GM21786 (cell line): ENCODE data around the gene PGP.

Experiments
- ATAC-seq: cut with Tn5 transposase; IDR thresholded peaks from one replicate; pipeline ENCODE4 v1.9.1; 2021; ENCODE audit not compliant: unreplicated experiment

PGP gene

GRCh38 chr16:2200313-2200712 is 14.3 kb downstream of the PGP start:
- no peak for ATAC-seq

GRCh38 chr16:2199621-2200139 is 15.0 kb downstream of the PGP start:
- no peak for ATAC-seq

- no peak for ATAC-seq
Measured at GRCh38 chr16:2199095-2199494, 15.5 kb downstream of the PGP start.

GRCh38 chr16:2198283-2198682 is 16.4 kb downstream of the PGP start:
- no peak for ATAC-seq

- no peak for ATAC-seq
Measured at GRCh38 chr16:2197765-2198164, 16.9 kb downstream of the PGP start.

GRCh38 chr16:2196981-2197511 is 17.6 kb downstream of the PGP start:
- ATAC-seq: no peak

- no peak for ATAC-seq
Measured at GRCh38 chr16:2196162-2196980, 18.3 kb downstream of the PGP start, which contains the start of gene CASKIN1. CASKIN1 (minus strand) TSS chr16:2196605; CDS start chr16:2196432, 173 bp downstream.

- ATAC-seq: no peak
Measured at GRCh38 chr16:2195322-2196161, 19.1 kb downstream of the PGP start.

GRCh38 chr16:2194852-2195321 is 19.8 kb downstream of the PGP start:
- no peak for ATAC-seq

GRCh38 chr16:2194166-2194834 is 20.3 kb downstream of the PGP start:
- no peak for ATAC-seq

- no peak for ATAC-seq
Measured at GRCh38 chr16:2191446-2191706, 23.3 kb downstream of the PGP start.

- no peak for ATAC-seq
Measured at GRCh38 chr16:2190659-2191445, 23.8 kb downstream of the PGP start.

- no peak for ATAC-seq
Measured at GRCh38 chr16:2190002-2190658, 24.5 kb downstream of the PGP start.

- no peak for ATAC-seq
Measured at GRCh38 chr16:2189252-2189893, 25.3 kb downstream of the PGP start.

GRCh38 chr16:2188395-2188794 is 26.2 kb downstream of the PGP start:
- ATAC-seq: no peak

GRCh38 chr16:2187212-2187611 is 27.4 kb downstream of the PGP start:
- ATAC-seq: no peak

- ATAC-seq: no peak
Measured at GRCh38 chr16:2186505-2186904, 28.1 kb downstream of the PGP start.

- no peak for ATAC-seq
Measured at GRCh38 chr16:2186064-2186463, 28.6 kb downstream of the PGP start.

GRCh38 chr16:2184962-2185361 is 29.7 kb downstream of the PGP start:
- no peak for ATAC-seq
